ENCODE results near the gene SUGP2. TPM values are rescaled to one million over a fixed set of nuclear protein-coding genes. Genes with fewer than 3 reads are reported as not detected.

SUGP2 gene
- total RNA-seq, result 100 to 1,000 TPM; 120 to 128 TPM

DNA sequence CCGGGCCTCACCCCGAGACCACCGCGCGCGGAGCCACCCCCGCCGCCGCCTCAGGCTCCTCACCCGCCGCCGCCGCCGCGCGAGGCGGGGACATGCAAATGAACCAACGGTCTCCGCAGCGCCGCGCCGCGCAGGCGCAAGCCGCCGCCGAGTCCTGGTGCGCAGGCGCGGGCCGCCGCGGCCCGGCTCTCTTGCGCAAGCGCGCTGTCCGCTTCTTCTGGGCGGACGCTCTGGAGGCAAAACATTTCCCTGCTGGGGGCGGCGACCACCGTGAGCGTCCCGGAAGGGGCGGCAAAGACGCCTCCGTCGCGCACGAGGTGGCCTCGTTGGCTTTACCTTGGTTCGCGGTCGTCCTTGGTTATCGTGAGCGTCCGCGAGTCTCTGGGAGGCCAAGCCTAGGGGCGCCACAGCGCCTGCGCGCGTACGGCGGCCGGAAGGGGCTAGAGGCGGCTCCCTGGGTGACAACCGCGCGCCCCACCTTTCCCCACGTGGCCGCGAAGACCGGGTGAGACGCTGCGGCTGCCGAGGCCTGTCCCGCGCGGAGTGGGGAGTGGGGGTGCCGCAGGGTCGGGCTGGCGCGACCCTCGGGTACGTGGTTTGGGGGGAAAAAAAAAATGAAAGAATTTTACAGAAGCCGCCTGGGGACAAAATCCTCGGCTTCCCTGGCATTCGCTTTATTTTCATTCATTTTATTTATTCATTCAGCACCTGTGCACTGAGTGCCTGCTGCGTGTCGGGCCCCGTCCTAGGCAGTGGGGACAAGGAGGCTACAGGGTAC, at the start of gene SUGP2, which contains the start of gene ARMC6:
Gene SUGP2 (minus strand): TSS at position 92 of the 778 bp plus-strand sequence. CDS start 2,446 bp downstream, outside the sequence.
Gene ARMC6 (plus strand): TSS at position 178 of the 778 bp plus-strand sequence. CDS start 607 bp downstream, outside the sequence.
- Mint-ChIP-seq H3K4me3 (peak within 1 kb of the TSS; percentile 96), H3K27ac (peak within 1 kb of the TSS; percentile 93), H3K36me3 (ENCODE audit: low read depth) (peaks cover 65% of the 10 kb centered on the region), H3K27me3 (no peaks in the 10 kb centered on the region), H3K4me1 (peaks cover 17% of the 10 kb centered on the region), H3K9me3 (no peaks in the 10 kb centered on the region)
- peak; percentile 88 for ATAC-seq (replicated peaks)

DNA sequence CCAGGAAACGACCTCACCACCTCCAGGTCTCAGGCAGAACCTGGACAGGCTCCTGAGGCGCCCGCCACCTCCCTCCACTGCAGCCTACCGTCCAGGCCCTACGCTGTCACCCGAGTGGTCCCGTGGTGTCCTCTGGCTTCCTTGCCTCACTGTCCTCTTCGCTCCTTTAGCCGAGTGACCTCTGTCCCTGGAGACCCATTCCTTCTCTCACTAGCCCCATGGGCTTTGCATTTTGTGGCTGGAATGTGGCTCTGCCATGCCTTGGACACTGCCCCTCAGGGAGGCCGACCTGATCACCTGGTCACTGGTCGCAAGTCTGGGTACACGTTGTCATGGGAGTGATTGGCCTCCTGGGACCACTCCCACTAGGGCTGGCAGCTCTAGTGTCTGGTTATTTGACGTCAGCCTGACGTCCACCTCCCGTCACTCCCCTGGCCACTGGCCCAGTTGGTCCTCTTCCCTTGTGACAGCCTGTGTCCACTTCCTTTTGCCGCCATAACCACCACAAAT, 48.4 kb upstream of the SUGP2 start:
- ATAC-seq (replicated peaks), result no peak
- H3K4me1 Mint-ChIP-seq, result peaks cover 5% of the 10 kb centered on the region
- H3K27me3 Mint-ChIP-seq, result no peaks in the 10 kb centered on the region
- peak overlapping the region; percentile 14 for H3K27ac Mint-ChIP-seq
- H3K36me3 Mint-ChIP-seq (ENCODE audit: low read depth), result peaks cover 8% of the 10 kb centered on the region
- H3K4me3 Mint-ChIP-seq, result no peak overlapping the region
- H3K9me3 Mint-ChIP-seq, result no peaks in the 10 kb centered on the region

- no peak for ATAC-seq (replicated peaks)
These were observed 46.3 kb upstream of the SUGP2 start for GRCh38 chr19:19079571-19079970.

GRCh38 chr19:19078801-19079200, 45.5 kb upstream of the SUGP2 start:
- Mint-ChIP-seq H3K4me3 (no peak overlapping the region), H3K27me3 (no peaks in the 10 kb centered on the region), H3K27ac (no peak overlapping the region), H3K4me1 (peaks cover 5% of the 10 kb centered on the region), H3K36me3 (ENCODE audit: low read depth) (peaks cover 9% of the 10 kb centered on the region), H3K9me3 (no peaks in the 10 kb centered on the region)
- ATAC-seq (replicated peaks), result no peak

More at GRCh38 chr19:19079571-19079970, 46.3 kb upstream of the SUGP2 start:
- Mint-ChIP-seq H3K9me3 (no peaks in the 10 kb centered on the region), H3K4me3 (no peak overlapping the region), H3K27ac (no peak overlapping the region), H3K27me3 (no peaks in the 10 kb centered on the region), H3K4me1 (peaks cover 5% of the 10 kb centered on the region), H3K36me3 (ENCODE audit: low read depth) (peaks cover 9% of the 10 kb centered on the region)

DNA sequence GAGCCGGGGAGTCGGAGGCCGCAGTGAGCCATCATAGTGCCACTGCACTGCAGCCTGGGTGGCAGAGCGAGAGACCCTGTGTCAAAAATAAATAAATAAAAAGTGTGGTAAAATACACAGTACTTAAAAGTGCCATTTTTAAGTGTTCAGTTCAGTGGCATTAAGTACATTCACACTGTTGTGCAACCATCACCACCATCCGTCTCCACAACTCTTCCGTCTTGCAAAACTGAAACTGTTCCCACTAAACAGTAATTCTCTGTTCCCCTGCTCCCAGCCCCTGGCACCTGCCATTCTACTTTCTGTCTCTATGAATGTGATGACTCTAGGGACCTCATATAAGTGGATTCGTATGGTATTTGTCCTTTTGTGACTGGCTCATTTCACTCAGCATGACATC, 43.8 kb upstream of the SUGP2 start:
- H3K27me3 Mint-ChIP-seq, result no peaks in the 10 kb centered on the region
- no peaks in the 10 kb centered on the region for H3K9me3 Mint-ChIP-seq
- no peak overlapping the region for H3K4me3 Mint-ChIP-seq
- peaks cover 10% of the 10 kb centered on the region for H3K4me1 Mint-ChIP-seq
- ATAC-seq (replicated peaks), result no peak
- no peak overlapping the region for H3K27ac Mint-ChIP-seq
- H3K36me3 Mint-ChIP-seq (ENCODE audit: low read depth), result peaks cover 17% of the 10 kb centered on the region

DNA sequence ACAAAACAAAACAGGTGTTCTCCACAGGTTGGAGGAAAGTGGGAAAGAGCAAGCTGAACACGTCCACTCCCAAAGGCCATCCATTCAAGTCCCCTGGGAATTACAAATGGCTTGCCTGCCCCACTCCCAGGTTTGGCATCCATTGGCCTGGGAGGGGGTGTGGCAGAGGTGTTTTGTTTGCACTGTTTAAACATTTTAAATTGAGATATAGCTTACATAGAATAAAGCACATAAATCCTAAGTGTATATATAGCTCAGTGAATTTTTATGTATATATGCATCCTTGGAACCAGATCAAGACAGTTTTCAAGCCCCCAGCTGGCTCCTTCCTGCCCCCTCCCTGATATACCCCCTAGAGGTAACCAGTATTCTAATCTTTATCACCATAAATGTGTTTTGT, 43.2 kb upstream of the SUGP2 start:
- H3K9me3 Mint-ChIP-seq, result no peaks in the 10 kb centered on the region
- peaks cover 10% of the 10 kb centered on the region for H3K4me1 Mint-ChIP-seq
- H3K36me3 Mint-ChIP-seq (ENCODE audit: low read depth), result peaks cover 17% of the 10 kb centered on the region
- no peak overlapping the region for H3K4me3 Mint-ChIP-seq
- H3K27ac Mint-ChIP-seq, result no peak overlapping the region
- no peak for ATAC-seq (replicated peaks)
- H3K27me3 Mint-ChIP-seq, result no peaks in the 10 kb centered on the region

DNA sequence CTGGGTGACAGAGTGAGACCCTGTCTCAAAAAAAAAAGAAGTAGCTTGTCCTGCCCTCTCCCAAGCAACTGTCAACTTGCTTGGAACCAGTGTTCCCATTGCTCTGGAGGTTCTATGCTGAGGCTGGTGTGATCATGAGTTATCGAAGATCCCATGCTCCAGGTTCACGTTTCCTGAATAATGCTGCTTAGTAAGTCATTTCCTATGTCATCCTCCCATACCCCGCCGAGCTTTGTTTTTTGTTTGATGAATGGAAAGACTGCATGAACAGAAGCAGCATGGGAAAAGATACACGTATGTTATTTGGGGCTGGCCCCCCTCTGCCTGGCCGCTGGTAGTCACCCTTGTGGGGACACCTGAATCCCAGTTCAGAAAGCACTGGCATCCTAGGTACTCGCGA, 41.8 kb upstream of the SUGP2 start:
- no peaks in the 10 kb centered on the region for H3K9me3 Mint-ChIP-seq
- H3K4me3 Mint-ChIP-seq, result no peak overlapping the region
- no peak for ATAC-seq (replicated peaks)
- H3K27ac Mint-ChIP-seq, result no peak overlapping the region
- H3K36me3 Mint-ChIP-seq (ENCODE audit: low read depth), result peaks cover 22% of the 10 kb centered on the region
- H3K4me1 Mint-ChIP-seq, result peaks cover 10% of the 10 kb centered on the region
- H3K27me3 Mint-ChIP-seq, result no peaks in the 10 kb centered on the region

GRCh38 chr19:19074196-19074882, 41.0 kb upstream of the SUGP2 start:
- peaks cover 10% of the 10 kb centered on the region for H3K4me1 Mint-ChIP-seq
- H3K9me3 Mint-ChIP-seq, result no peaks in the 10 kb centered on the region
- no peak overlapping the region for H3K4me3 Mint-ChIP-seq
- H3K36me3 Mint-ChIP-seq (ENCODE audit: low read depth), result peaks cover 22% of the 10 kb centered on the region
- H3K27me3 Mint-ChIP-seq, result no peaks in the 10 kb centered on the region
- ATAC-seq (replicated peaks), result no peak
- no peak overlapping the region for H3K27ac Mint-ChIP-seq

GRCh38 chr19:19071897-19072296, 38.6 kb upstream of the SUGP2 start:
- Mint-ChIP-seq H3K9me3 (no peaks in the 10 kb centered on the region), H3K36me3 (ENCODE audit: low read depth) (peaks cover 16% of the 10 kb centered on the region), H3K27ac (no peak overlapping the region), H3K4me1 (peaks cover 5% of the 10 kb centered on the region), H3K4me3 (no peak overlapping the region), H3K27me3 (no peaks in the 10 kb centered on the region)
- no peak for ATAC-seq (replicated peaks)

GRCh38 chr19:19068659-19069654, 35.6 kb upstream of the SUGP2 start:
- Mint-ChIP-seq H3K9me3 (no peaks in the 10 kb centered on the region), H3K27me3 (no peaks in the 10 kb centered on the region), H3K36me3 (ENCODE audit: low read depth) (peaks cover 12% of the 10 kb centered on the region), H3K27ac (no peak overlapping the region), H3K4me3 (no peak overlapping the region), H3K4me1 (peaks cover 11% of the 10 kb centered on the region)
- ATAC-seq (replicated peaks), result no peak

- Mint-ChIP-seq H3K27me3 (no peaks in the 10 kb centered on the region), H3K27ac (peak overlapping the region; percentile 52), H3K9me3 (no peaks in the 10 kb centered on the region), H3K36me3 (ENCODE audit: low read depth) (peaks cover 5% of the 10 kb centered on the region), H3K4me1 (peaks cover 6% of the 10 kb centered on the region), H3K4me3 (no peak overlapping the region)
- ATAC-seq (replicated peaks), result no peak
These were observed 34.2 kb upstream of the SUGP2 start for GRCh38 chr19:19067276-19068072.

GRCh38 chr19:19064811-19065745, 31.8 kb upstream of the SUGP2 start:
- peaks cover 6% of the 10 kb centered on the region for H3K4me1 Mint-ChIP-seq
- H3K36me3 Mint-ChIP-seq (ENCODE audit: low read depth), result no peaks in the 10 kb centered on the region
- H3K4me3 Mint-ChIP-seq, result peak overlapping the region; percentile 87
- H3K27me3 Mint-ChIP-seq, result no peaks in the 10 kb centered on the region
- H3K9me3 Mint-ChIP-seq, result no peaks in the 10 kb centered on the region
- no peak for ATAC-seq (replicated peaks)
- H3K27ac Mint-ChIP-seq, result peak overlapping the region; percentile 75

All from activated T-helper 17 cell treated with anti-CD3 and anti-CD28 coated beads, Interleukin-2, amount 50 U/mL, for 72 hours (primary cell).